CD4-positive, alpha-beta T cell treated with Interferon alpha-2 for 1 hour (primary cell): Measurements from ENCODE around the gene HMGXB3.
A peak's percentile ranks its signal among the peaks of the same experiment; 100 is the strongest.

Experiments
- DNase-seq, 2 donors: peaks; one replicate each; pipeline ENCODE4 v3.0.0-alpha.2; 2020 to 2022

HMGXB3 gene

GRCh38 chr5:150054569-150054968 is 54.0 kb downstream of the HMGXB3 start:
- no peak for DNase-seq

GRCh38 chr5:150055326-150056074 is 55.0 kb downstream of the HMGXB3 start:
- no peak for DNase-seq

- DNase-seq: no peak
Observed at GRCh38 chr5:150056075-150056443, 55.5 kb downstream of the HMGXB3 start.

- no peak for DNase-seq
Observed at GRCh38 chr5:150057052-150057451, 56.5 kb downstream of the HMGXB3 start.

GRCh38 chr5:150057511-150057910 is 57.0 kb downstream of the HMGXB3 start:
- no peak for DNase-seq

- no peak for DNase-seq
Observed at GRCh38 chr5:150057996-150058395, 57.5 kb downstream of the HMGXB3 start.

- peak; percentile 28 to 59 for DNase-seq
Observed at GRCh38 chr5:150058480-150059126, 58.1 kb downstream of the HMGXB3 start.

- DNase-seq: no peak
Observed at GRCh38 chr5:150059623-150060022, 59.1 kb downstream of the HMGXB3 start.

- no peak for DNase-seq
Observed at GRCh38 chr5:150060471-150060870, 59.9 kb downstream of the HMGXB3 start.

GRCh38 chr5:150061538-150061995 is 61.0 kb downstream of the HMGXB3 start:
- DNase-seq: no peak

GRCh38 chr5:150062216-150062922 is 61.8 kb downstream of the HMGXB3 start:
- DNase-seq: no peak

- DNase-seq: no peak
Observed at GRCh38 chr5:150063638-150064037, 63.1 kb downstream of the HMGXB3 start.

GRCh38 chr5:150064681-150065220 is 64.2 kb downstream of the HMGXB3 start:
- no peak for DNase-seq

GRCh38 chr5:150065346-150065745 is 64.8 kb downstream of the HMGXB3 start:
- no peak for DNase-seq

- no peak for DNase-seq
Observed at GRCh38 chr5:150065886-150066285, 65.3 kb downstream of the HMGXB3 start.

GRCh38 chr5:150066436-150066835 is 65.9 kb downstream of the HMGXB3 start:
- no peak for DNase-seq

- DNase-seq: no peak
Observed at GRCh38 chr5:150066901-150067396, 66.4 kb downstream of the HMGXB3 start.

GRCh38 chr5:150067405-150067960 is 66.9 kb downstream of the HMGXB3 start:
- no peak for DNase-seq

GRCh38 chr5:150068071-150068470 is 67.5 kb downstream of the HMGXB3 start:
- DNase-seq: no peak

GRCh38 chr5:150068472-150068871 is 67.9 kb downstream of the HMGXB3 start:
- no peak for DNase-seq

GRCh38 chr5:150068961-150069645 is 68.6 kb downstream of the HMGXB3 start:
- no peak for DNase-seq
